ENCODE results near the gene DTX1. TPM values are rescaled to one million over a fixed set of nuclear protein-coding genes. Genes with fewer than 3 reads are reported as not detected.
A peak's percentile ranks its signal among the peaks of the same experiment; 100 is the strongest.

DTX1 gene
- total and polyA plus RNA-seq, 2 donors (not counting 3 experiments of a cell fraction or from before 2014, with no cell fraction given), result 0.06 to 0.22 TPM

- Histone ChIP-seq H3K9ac (replicated peaks; ENCODE audit: extremely low read depth, insufficient read depth, low read length) (no peak overlapping the region), H3K36me3 (ENCODE audit: control insufficient read depth in 2 of 2, extremely low read depth in 1 of 2, insufficient read depth in 2 of 2, low read length in 2 of 2) (no peaks in the 10 kb centered on the region), H3K9me1 (replicated peaks; ENCODE audit: control insufficient read depth, extremely low read depth, insufficient read depth, low read length) (no peaks in the 10 kb centered on the region), H3K9me3 (replicated peaks; ENCODE audit: control insufficient read depth, insufficient read depth, low read length) (no peaks in the 10 kb centered on the region), H3K27me3 (ENCODE audit: control insufficient read depth in 2 of 2, insufficient read depth in 2 of 2, low read length in 2 of 2) (peaks cover 5 to 7% of the 10 kb centered on the region in 2 experiments), H4K20me1 (replicated peaks; ENCODE audit: control insufficient read depth, extremely low read depth, insufficient read depth, low read length) (no peaks in the 10 kb centered on the region), H3K4me3 (replicated peaks in 1 of 3; ENCODE audit: insufficient read depth in 1 of 3, low read depth in 1 of 3, low read length in 3 of 3) (no peak overlapping the region), H3K4me1 (ENCODE audit: control insufficient read depth, extremely low read depth, insufficient read depth, low read length) (no peaks in the 10 kb centered on the region), H3K79me2 (ENCODE audit: control insufficient read depth, insufficient read depth, low read length) (no peaks in the 10 kb centered on the region), H2AFZ (ENCODE audit: low read depth, low read length) (no peak overlapping the region), H3K27ac (ENCODE audit: insufficient read depth, low read depth, low read length) (no peak overlapping the region), H3K4me2 (ENCODE audit: insufficient read depth, low read length) (no peak overlapping the region)
- ChIA-PET CTCF (interaction anchor here (0.7 to 3.2 kb wide), 5 partner anchors 9 to 100 kb away, joined by 3 to 27 read pairs (median 3); no protein-coding TSS in a partner anchor), POLR2A (no interaction called here)
- dilution Hi-C loops (cut with MboI; ENCODE audit: extremely low pct_ligation_motif_present, low sequenced_read_pairs), result no loop called here
- BruUV-seq (replicated peaks), result no TSS peak
- TF ChIP-seq EZH2 (IDR thresholded peaks at IDR 0.05; ENCODE audit: borderline replicate concordance, low read depth, low read length, severe bottlenecking), result peak; percentile 35
- no peak for TF ChIP-seq JUN (IDR thresholded peaks at IDR 0.05; ENCODE audit: borderline replicate concordance, insufficient read depth, insufficient read length, low read depth)
- DNase-seq (ENCODE audit: low read depth, low spot score) (no peak), FAIRE-seq (no peak)
- intact Hi-C loops (cut with micrococcal nuclease), result no loop called here
Measured at GRCh38 chr12:113092607-113093408, 36.3 kb downstream of the DTX1 start.

DNA sequence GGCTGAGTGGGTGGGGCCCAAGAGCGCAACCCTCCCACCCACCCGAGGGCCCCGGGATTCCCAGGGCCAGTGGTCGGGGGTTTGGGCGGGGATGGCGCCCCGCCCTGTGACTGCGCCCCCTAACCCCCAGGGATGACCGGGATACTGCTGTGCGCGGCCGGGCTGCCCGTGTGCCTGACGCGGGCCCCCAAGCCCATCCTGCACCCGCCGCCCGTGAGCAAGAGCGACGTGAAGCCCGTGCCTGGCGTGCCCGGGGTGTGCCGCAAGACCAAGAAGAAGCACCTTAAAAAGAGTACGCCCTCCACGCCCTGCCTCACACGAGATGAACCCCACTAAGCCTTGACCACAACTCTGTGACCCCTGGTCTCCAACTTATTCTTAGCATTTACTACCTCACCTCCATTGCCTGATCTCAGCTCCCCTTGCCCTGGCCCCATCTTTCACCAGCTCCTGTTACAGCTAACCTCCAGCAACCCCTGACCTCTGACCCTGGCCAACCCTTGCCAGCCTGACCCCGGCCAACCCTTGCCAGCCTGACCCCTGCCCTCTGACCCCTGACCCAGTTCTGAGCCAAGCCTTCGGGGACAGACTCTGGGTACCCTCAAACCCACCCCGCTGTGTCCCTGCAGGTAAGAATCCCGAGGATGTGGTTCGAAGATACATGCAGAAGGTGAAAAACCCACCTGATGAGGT is 37.0 kb downstream of the DTX1 start:
- no TSS peak for BruUV-seq (replicated peaks)
- H3K4me3 ChIP-seq (replicated peaks in 1 of 3; ENCODE audit: insufficient read depth in 1 of 3, low read depth in 1 of 3, low read length in 3 of 3), result no peak overlapping the region
- no peaks in the 10 kb centered on the region for H3K4me1 ChIP-seq (ENCODE audit: control insufficient read depth, extremely low read depth, insufficient read depth, low read length)
- intact Hi-C loops (cut with micrococcal nuclease) (no loop called here), dilution Hi-C loops (cut with MboI; ENCODE audit: extremely low pct_ligation_motif_present, low sequenced_read_pairs) (no loop called here)
- H3K9ac ChIP-seq (replicated peaks; ENCODE audit: extremely low read depth, insufficient read depth, low read length), result no peak overlapping the region
- ChIA-PET CTCF (interaction anchor here (0.7 to 3.2 kb wide), 3 partner anchors 10 to 101 kb away, joined by 3 to 27 read pairs (median 5); no protein-coding TSS in a partner anchor), POLR2A (no interaction called here)
- H3K9me3 ChIP-seq (replicated peaks; ENCODE audit: control insufficient read depth, insufficient read depth, low read length), result no peaks in the 10 kb centered on the region
- no peak overlapping the region for H2AFZ ChIP-seq (ENCODE audit: low read depth, low read length)
- no peak for FAIRE-seq
- TF ChIP-seq JUN (IDR thresholded peaks at IDR 0.05; ENCODE audit: borderline replicate concordance, insufficient read depth, insufficient read length, low read depth) (no peak), POLR2A (IDR thresholded peaks at IDR 0.05; ENCODE audit: low read depth, low read length) (no peak), FOS (IDR thresholded peaks at IDR 0.05; ENCODE audit: borderline replicate concordance, insufficient read depth, low read length) (no peak)
- TF ChIP-seq, protein P1, sequence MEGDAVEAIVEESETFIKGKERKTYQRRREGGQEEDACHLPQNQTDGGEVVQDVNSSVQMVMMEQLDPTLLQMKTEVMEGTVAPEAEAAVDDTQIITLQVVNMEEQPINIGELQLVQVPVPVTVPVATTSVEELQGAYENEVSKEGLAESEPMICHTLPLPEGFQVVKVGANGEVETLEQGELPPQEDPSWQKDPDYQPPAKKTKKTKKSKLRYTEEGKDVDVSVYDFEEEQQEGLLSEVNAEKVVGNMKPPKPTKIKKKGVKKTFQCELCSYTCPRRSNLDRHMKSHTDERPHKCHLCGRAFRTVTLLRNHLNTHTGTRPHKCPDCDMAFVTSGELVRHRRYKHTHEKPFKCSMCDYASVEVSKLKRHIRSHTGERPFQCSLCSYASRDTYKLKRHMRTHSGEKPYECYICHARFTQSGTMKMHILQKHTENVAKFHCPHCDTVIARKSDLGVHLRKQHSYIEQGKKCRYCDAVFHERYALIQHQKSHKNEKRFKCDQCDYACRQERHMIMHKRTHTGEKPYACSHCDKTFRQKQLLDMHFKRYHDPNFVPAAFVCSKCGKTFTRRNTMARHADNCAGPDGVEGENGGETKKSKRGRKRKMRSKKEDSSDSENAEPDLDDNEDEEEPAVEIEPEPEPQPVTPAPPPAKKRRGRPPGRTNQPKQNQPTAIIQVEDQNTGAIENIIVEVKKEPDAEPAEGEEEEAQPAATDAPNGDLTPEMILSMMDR (IDR thresholded peaks at IDR 0.05; ENCODE audit: extremely low read depth in 1 of 2, insufficient read depth in 1 of 2, low read depth in 1 of 2, low read length in 2 of 2), result no peak
- TF ChIP-seq, protein P2, sequence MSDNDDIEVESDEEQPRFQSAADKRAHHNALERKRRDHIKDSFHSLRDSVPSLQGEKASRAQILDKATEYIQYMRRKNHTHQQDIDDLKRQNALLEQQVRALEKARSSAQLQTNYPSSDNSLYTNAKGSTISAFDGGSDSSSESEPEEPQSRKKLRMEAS (IDR thresholded peaks at IDR 0.05; ENCODE audit: insufficient read depth, insufficient read length), result no peak
- DNase-seq (ENCODE audit: low read depth, low spot score), result no peak
- no peaks in the 10 kb centered on the region for H3K79me2 ChIP-seq (ENCODE audit: control insufficient read depth, insufficient read depth, low read length)
- H3K27me3 ChIP-seq (ENCODE audit: control insufficient read depth in 2 of 2, insufficient read depth in 2 of 2, low read length in 2 of 2), result peaks cover 5 to 7% of the 10 kb centered on the region in 2 experiments
- H3K36me3 ChIP-seq (ENCODE audit: control insufficient read depth in 2 of 2, extremely low read depth in 1 of 2, insufficient read depth in 2 of 2, low read length in 2 of 2), result no peaks in the 10 kb centered on the region
- H3K9me1 ChIP-seq (replicated peaks; ENCODE audit: control insufficient read depth, extremely low read depth, insufficient read depth, low read length), result no peaks in the 10 kb centered on the region
- no peak overlapping the region for H3K4me2 ChIP-seq (ENCODE audit: insufficient read depth, low read length)
- H4K20me1 ChIP-seq (replicated peaks; ENCODE audit: control insufficient read depth, extremely low read depth, insufficient read depth, low read length), result no peaks in the 10 kb centered on the region
- no peak overlapping the region for H3K27ac ChIP-seq (ENCODE audit: insufficient read depth, low read depth, low read length)
